Activated CD8-positive, alpha-beta T cell treated with anti-CD3 and anti-CD28 coated beads, Interleukin-2, amount 10 ng/mL, durations not matched to agents 7 days and 5 days (primary cell): ENCODE data around the gene TTC39C. TPM values are rescaled to one million over a fixed set of nuclear protein-coding genes. Genes with fewer than 3 reads are reported as not detected.
"Not testable (repeated sequence)": the region's sequence is repeated elsewhere in the genome, so short reads cannot be mapped to it uniquely, and the experiment has no call there.

Source experiments
- ATAC-seq: fragments of 150-1000 bp; cut with Tn5 transposase; one replicate; pipeline ENCODE4 v1.10.0; 2021; ENCODE audit warnings: moderate library complexity
- CTCF ChIA-PET: fragments of 350-600 bp; sonication (Branson Sonifier 250); formaldehyde crosslinking; loops from one replicate; lab custom pipeline; 2021; ENCODE audit warnings: antibody characterized with exemption; lab: Charles Lee
- POLR2A ChIA-PET: fragments of 350-600 bp; sonication (Branson Sonifier 250); formaldehyde crosslinking; loops from one replicate; lab custom pipeline; 2021; ENCODE audit warnings: antibody characterized with exemption; lab: Charles Lee
- DNase-seq: peaks from one replicate; pipeline ENCODE4 v3.0.0-alpha.2; 2020
- H3K27ac Mint-ChIP-seq: one replicate; pipeline ENCODE4 v1.8.0; 2021; ENCODE audit warnings: mild to moderate bottlenecking, mixed read lengths
- H3K27me3 Mint-ChIP-seq: one replicate; pipeline ENCODE4 v1.8.0; 2021; ENCODE audit warnings: low read depth, mixed read lengths
- H3K36me3 Mint-ChIP-seq: one replicate; pipeline ENCODE4 v1.8.0; 2021; ENCODE audit warnings: low read depth, mixed read lengths
- H3K4me1 Mint-ChIP-seq: one replicate; pipeline ENCODE4 v1.8.0; 2021; ENCODE audit warnings: low read depth, mixed read lengths
- H3K4me3 Mint-ChIP-seq: one replicate; pipeline ENCODE4 v1.8.0; 2021; ENCODE audit warnings: mild to moderate bottlenecking, mixed read lengths
- H3K9me3 Mint-ChIP-seq: one replicate; pipeline ENCODE4 v1.8.0; 2022; ENCODE audit warnings: mixed read lengths; ENCODE audit not compliant: insufficient read depth
- total RNA-seq, 2 experiments: library from RNA; stranded (reverse); gene quantifications; one replicate each; pipeline ENCODE4 v1.2.3, GENCODE V29; 2021

Gene TTC39C
- total RNA-seq, 2 experiments from 2014 or later: 71.5 to 72.2 TPM

DNA sequence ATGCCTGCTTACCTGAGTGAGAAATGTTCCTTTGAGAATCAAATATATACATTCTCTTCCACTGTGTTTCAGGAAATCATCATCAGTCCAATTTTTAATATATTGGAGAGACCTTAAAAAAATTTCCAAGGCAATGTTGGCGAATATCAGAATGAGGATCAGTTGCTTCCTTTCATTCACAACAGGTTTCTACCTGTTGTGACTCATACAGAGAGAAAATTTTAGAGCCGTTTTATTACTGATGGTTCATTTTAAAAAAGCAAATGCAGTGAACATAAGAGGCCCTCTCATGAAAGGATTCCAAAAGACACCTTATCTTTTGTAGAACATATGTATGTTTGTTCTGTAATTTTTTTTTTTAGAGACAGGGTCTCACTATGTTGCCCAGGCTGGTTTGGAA lies 42.0 kb downstream of the TTC39C start:
- Mint-ChIP-seq H3K9me3 (no peaks in the 10 kb centered on the region), H3K36me3 (peaks cover 38% of the 10 kb centered on the region), H3K27ac (no peak overlapping the region), H3K4me3 (no peak overlapping the region), H3K4me1 (peaks cover 57% of the 10 kb centered on the region), H3K27me3 (no peaks in the 10 kb centered on the region)
- CTCF ChIA-PET: interaction anchor here (1.3 kb wide), 1 partner anchor 20 kb away, joined by 4 read pairs; no protein-coding TSS in a partner anchor
- ATAC-seq: no peak
- no peak for DNase-seq
- POLR2A ChIA-PET: no interaction called here

DNA sequence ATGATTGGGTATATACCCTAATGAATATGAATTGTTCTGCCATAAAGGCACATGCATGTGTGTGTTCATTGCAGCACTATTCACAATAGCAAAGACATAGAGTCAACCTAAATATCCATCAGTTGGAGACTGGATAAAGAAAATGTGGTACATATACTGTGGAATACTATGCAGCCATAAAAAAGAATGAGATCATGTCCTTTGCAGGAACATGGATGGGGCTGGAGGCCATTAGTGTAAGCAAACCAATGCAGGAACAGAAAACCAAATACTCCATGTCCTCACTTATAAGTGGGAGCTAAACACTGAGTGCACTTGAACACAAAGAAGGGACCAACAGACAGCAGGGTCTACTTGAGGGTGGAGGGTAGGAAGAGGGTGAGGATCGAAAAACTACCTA lies 43.2 kb downstream of the TTC39C start:
- H3K27ac Mint-ChIP-seq: no peak overlapping the region
- no peaks in the 10 kb centered on the region for H3K27me3 Mint-ChIP-seq
- H3K4me3 Mint-ChIP-seq: no peak overlapping the region
- peaks cover 35% of the 10 kb centered on the region for H3K36me3 Mint-ChIP-seq
- CTCF ChIA-PET: no interaction called here
- H3K9me3 Mint-ChIP-seq: no peaks in the 10 kb centered on the region
- H3K4me1 Mint-ChIP-seq: peaks cover 56% of the 10 kb centered on the region
- no peak for DNase-seq
- ATAC-seq: no peak
- POLR2A ChIA-PET: no interaction called here

DNA sequence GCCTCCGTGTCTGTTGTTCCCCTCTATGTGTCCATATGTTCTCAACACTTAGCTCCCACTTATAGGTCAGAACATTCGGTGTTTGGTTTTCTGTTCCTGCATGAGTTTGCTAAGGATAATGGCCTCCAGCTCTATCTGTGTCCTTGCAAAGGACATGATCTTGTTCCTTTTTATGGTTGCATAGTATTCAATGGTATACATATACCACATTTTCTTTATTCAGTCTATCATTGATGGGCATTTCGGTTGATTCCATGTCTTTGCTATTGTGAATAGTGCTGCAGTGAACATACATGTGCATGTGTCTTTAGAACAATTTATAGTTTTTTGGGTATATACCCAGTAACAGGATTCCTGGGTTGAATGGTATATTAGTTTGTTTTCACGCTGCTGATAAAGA lies 44.8 kb downstream of the TTC39C start:
- H3K27me3 Mint-ChIP-seq, DNase-seq, H3K9me3 Mint-ChIP-seq, POLR2A ChIA-PET, H3K4me3 Mint-ChIP-seq, H3K27ac Mint-ChIP-seq, ATAC-seq, CTCF ChIA-PET: not testable (repeated sequence)
- Mint-ChIP-seq H3K36me3 (peaks cover 31% of the 10 kb centered on the region), H3K4me1 (peaks cover 52% of the 10 kb centered on the region)

DNA sequence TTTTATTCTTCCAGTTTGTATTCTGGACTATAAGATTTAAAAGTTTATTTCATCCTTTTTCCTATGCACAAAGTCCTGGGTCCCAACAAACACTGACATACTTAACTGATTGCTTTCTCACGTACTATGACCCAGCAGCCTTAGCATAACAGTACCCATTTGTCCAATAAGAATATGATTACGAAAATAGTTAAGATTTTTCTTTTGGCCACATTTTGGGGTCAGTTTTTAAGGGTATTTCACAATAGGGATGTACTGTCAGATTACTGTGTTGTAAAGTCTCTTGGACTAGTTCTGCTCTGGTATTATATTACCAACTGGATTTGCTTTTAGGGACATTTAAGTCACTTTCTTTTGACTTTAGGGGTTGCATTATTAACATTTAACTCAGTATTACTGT lies 46.1 kb downstream of the TTC39C start:
- Mint-ChIP-seq H3K36me3 (peaks cover 39% of the 10 kb centered on the region), H3K4me1 (peaks cover 52% of the 10 kb centered on the region), H3K9me3 (no peaks in the 10 kb centered on the region), H3K27me3 (no peaks in the 10 kb centered on the region), H3K4me3 (no peak overlapping the region), H3K27ac (no peak overlapping the region)
- ATAC-seq (no peak), DNase-seq (no peak)
- CTCF ChIA-PET: no interaction called here
- POLR2A ChIA-PET: no interaction called here

DNA sequence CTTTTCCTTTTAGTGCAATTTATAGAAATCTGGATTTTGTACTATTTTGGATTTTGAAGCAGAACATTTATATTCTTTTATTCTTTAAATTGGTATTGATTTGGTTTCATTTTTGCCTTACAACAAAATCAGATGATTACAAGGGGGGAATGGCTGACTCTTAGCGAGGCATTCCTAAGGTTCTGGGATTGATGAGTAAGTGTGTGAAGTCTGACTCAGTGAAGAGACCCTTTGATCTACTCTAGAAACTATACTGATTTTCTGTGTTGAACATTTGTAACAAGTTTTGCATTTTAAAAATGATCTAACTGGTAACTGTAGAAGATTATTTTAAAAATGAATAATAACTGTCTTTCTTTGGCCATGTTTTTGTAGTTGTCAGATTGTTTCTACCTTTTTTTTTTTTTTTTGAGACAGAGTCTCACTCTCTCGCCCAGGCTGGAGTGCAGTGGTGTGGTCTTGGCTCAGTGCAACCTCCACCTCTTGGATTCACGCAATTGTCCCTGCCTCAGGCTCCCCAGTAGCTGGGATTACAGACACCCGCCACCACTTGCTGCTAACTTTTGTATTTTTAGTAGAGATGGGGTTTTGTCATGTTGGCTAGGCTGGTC lies 48.7 kb downstream of the TTC39C start:
- Mint-ChIP-seq H3K27me3 (no peaks in the 10 kb centered on the region), H3K4me1 (peaks cover 45% of the 10 kb centered on the region), H3K36me3 (peaks cover 46% of the 10 kb centered on the region), H3K9me3 (no peaks in the 10 kb centered on the region), H3K27ac (no peak overlapping the region), H3K4me3 (no peak overlapping the region)
- ChIA-PET CTCF (no interaction called here), POLR2A (no interaction called here)
- no peak for ATAC-seq
- DNase-seq: no peak

DNA sequence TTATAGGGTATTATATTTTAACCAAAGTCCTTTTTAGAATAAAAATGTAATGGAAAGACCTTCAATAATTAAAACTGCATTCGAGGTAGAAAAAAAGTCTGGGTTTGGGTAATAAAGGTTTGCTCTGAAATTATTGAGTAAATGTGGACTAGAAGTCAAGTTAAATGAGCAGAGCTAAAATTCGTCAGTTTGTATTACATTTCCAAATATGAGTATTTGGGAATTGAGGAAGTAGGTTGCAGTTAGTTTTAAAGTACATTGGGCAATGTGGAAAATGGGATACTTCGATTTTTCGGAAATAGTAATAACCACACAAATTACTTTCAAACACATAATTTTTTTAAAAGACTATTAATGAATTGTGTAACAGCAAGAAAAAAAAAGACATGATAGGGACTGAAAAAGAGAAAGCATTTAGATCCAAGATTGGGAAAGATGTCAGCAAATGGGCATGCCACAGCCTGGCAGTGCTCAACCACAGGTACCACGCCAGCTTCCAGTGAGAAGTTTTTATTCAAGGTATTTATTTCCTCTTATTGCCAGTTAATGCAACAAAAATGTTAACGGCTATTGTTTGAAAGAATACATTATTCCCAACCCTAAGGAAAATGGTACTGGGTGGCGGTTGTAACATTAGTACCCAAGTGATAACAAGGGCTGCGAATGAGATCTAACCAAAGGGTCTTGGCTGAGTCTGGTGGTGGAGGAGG lies 50.0 kb downstream of the TTC39C start:
- ChIA-PET CTCF (interaction anchor here (0.9 kb wide), 1 partner anchor 8 kb away, joined by 3 read pairs; no protein-coding TSS in a partner anchor), POLR2A (no interaction called here)
- no peaks in the 10 kb centered on the region for H3K27me3 Mint-ChIP-seq
- peaks cover 49% of the 10 kb centered on the region for H3K4me1 Mint-ChIP-seq
- H3K9me3 Mint-ChIP-seq: no peaks in the 10 kb centered on the region
- no peak for DNase-seq
- H3K4me3 Mint-ChIP-seq: no peak overlapping the region
- ATAC-seq: no peak
- peaks cover 48% of the 10 kb centered on the region for H3K36me3 Mint-ChIP-seq
- H3K27ac Mint-ChIP-seq: peak overlapping the region; percentile 33

DNA sequence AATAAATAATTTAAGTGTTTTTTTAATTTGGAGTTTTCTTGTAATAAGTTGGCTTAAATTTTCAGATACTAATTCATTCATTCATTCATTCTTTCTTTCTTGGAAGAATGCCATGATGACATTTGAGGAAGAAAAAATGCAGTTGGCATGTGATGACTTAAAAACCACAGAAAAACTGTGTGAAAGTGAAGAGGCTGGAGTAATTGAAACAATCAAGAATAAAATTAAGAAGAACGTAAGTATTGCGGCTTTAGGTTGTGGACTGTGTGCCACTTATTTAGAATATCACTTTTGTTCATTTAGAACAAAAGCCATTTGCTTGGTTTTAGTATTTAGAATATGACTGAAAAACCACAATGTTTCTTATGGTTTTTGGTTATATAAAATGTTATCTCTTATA lies 51.4 kb downstream of the TTC39C start:
- peaks cover 44% of the 10 kb centered on the region for H3K4me1 Mint-ChIP-seq
- POLR2A ChIA-PET: no interaction called here

DNA sequence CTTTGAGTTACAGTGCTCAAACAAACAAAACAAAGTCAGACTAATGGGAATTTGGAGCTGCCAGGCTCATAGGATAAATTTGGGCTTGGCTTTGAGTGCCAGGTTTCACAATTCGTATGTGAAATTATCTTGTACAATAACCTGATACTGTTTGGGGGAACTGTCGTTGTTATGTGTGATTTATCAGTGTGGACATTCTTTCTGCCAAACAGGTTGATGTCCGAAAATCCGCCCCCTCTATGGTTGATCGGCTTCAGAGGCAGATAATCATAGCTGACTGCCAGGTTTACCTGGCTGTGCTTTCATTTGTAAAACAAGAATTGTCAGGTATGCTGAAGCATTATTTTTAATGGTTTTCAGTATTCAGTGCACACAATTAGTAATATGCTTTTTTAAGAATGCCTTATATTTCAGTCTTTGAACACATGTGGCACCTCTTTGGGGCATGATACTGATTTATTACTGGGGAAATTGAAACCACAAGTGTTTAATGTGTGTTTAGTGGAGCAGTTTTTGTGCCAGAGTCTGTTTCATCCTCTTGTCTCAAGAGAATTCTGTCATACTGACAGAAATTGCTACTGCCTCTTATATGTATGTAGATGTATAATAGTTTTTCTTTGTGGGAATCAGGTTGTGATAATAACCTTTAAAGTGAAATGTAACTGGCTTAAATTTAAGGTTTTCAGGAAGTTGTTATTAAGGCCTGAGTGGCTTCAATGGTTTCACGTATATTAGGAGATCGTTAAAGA lies 54.6 kb downstream of the TTC39C start:
- DNase-seq (no peak), ATAC-seq (no peak)
- peaks cover 58% of the 10 kb centered on the region for H3K36me3 Mint-ChIP-seq
- H3K9me3 Mint-ChIP-seq: no peaks in the 10 kb centered on the region
- no peaks in the 10 kb centered on the region for H3K27me3 Mint-ChIP-seq
- H3K27ac Mint-ChIP-seq: no peak overlapping the region
- H3K4me1 Mint-ChIP-seq: peaks cover 24% of the 10 kb centered on the region
- POLR2A ChIA-PET: no interaction called here
- H3K4me3 Mint-ChIP-seq: no peak overlapping the region
- CTCF ChIA-PET: no interaction called here

More for the DNA sequence above, 51.4 kb downstream of the TTC39C start:
- Mint-ChIP-seq H3K27me3 (no peaks in the 10 kb centered on the region), H3K4me3 (no peak overlapping the region), H3K9me3 (no peaks in the 10 kb centered on the region), H3K36me3 (peaks cover 48% of the 10 kb centered on the region), H3K27ac (no peak overlapping the region)
- ATAC-seq (no peak), DNase-seq (no peak)
- CTCF ChIA-PET: no interaction called here

DNA sequence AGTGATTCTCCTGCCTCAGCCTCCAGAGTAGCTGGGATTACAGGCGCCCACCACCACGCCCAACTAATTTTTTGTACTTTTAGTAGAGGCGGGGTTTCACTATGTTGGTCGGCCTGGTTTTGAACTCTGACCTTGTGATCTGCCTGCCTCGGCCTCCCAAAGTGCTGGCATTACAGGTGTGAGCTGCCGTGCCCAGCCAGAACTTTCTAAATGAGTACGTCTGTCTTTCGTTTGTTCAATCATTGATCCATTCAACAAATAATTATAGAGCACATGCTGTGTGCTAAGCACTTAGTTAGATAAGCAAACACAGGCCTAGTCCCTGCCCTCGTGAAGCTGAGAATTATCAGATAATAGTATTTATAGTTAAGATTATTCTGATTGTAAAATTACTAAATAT lies 56.5 kb downstream of the TTC39C start:
- DNase-seq: no peak
- POLR2A ChIA-PET: no interaction called here
- Mint-ChIP-seq H3K27ac (no peak overlapping the region), H3K9me3 (no peaks in the 10 kb centered on the region), H3K4me1 (peaks cover 20% of the 10 kb centered on the region), H3K36me3 (peaks cover 62% of the 10 kb centered on the region), H3K27me3 (no peaks in the 10 kb centered on the region), H3K4me3 (no peak overlapping the region)
- CTCF ChIA-PET: interaction anchor here (0.9 kb wide), 1 partner anchor 105 kb away, joined by 3 read pairs; no protein-coding TSS in a partner anchor
- ATAC-seq: no peak

DNA sequence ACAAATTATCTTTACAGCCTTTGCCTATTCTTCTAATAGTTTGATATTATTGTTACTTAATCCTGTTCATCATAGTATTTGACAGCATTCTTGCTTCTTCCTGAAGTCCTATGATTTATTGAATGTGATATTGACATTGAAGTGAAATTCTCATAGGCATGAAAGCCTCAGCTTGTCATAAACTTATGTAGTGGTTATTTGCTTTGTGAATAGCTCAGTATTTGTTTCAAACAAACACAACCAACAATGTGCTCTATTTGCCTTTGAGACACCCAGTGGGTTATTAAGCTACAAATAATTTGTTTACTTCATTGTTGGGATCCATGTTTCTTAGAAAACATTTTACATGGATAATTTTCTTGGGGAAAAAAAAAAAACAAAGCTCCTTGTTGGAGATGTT lies 57.2 kb downstream of the TTC39C start:
- H3K4me1 Mint-ChIP-seq: peaks cover 28% of the 10 kb centered on the region

DNA sequence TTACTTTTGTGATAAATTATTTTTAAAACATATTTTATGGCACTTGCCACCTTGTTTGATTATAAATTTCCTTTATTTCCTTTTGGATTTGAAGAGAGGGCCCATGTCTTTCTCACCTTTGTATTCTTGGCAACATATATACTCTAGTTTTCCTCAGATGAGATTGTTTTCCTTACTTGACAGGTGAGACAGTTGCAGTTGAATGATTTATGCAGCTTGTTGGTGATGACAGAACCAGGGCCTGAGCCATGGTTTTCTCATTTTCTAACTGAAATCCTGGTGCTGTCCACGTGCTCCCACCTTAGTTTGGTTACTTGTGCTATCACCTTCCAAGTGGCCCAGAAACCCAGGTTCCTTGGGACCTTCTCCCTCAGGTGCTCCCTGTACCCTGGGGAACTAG lies 58.2 kb downstream of the TTC39C start:
- Mint-ChIP-seq H3K4me1 (peaks cover 38% of the 10 kb centered on the region), H3K36me3 (peaks cover 62% of the 10 kb centered on the region), H3K4me3 (no peak overlapping the region), H3K9me3 (no peaks in the 10 kb centered on the region), H3K27ac (peak overlapping the region; percentile 20), H3K27me3 (no peaks in the 10 kb centered on the region)
- ChIA-PET CTCF (interaction anchor here (1.2 kb wide), 1 partner anchor 8 kb away, joined by 3 read pairs; no protein-coding TSS in a partner anchor), POLR2A (no interaction called here)
- DNase-seq: no peak
- ATAC-seq: no peak

More for the DNA sequence above, 57.2 kb downstream of the TTC39C start:
- ATAC-seq (no peak), DNase-seq (no peak)
- Mint-ChIP-seq H3K9me3 (no peaks in the 10 kb centered on the region), H3K36me3 (peaks cover 63% of the 10 kb centered on the region), H3K27ac (no peak overlapping the region), H3K27me3 (no peaks in the 10 kb centered on the region), H3K4me3 (no peak overlapping the region)
- CTCF ChIA-PET: interaction anchor here (0.9 kb wide), 1 partner anchor 106 kb away, joined by 3 read pairs; no protein-coding TSS in a partner anchor
- POLR2A ChIA-PET: interaction anchor here (0.6 kb wide), 1 partner anchor 36 kb away, joined by 3 read pairs; no protein-coding TSS in a partner anchor

DNA sequence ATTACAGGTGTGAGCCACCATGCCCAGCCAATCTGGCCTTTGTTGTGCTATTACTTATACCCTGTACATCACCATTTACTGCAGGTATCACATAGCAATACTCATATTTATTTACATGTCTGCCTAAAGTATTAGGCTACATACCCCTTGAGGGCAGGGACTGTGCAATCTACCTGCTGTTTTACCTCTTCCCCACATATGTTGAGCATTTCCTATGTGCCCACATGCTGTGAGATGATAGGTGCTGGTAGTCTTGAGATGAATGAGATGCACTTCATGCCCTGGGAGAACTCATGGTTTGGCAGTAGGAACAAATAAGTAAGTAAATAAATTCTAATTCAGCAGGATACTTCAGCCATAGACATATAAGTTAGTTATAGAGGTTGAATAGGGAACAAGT lies 59.2 kb downstream of the TTC39C start:
- Mint-ChIP-seq H3K36me3 (peaks cover 61% of the 10 kb centered on the region), H3K27ac (no peak overlapping the region), H3K27me3 (no peaks in the 10 kb centered on the region), H3K4me3 (no peak overlapping the region), H3K9me3 (no peaks in the 10 kb centered on the region), H3K4me1 (peaks cover 44% of the 10 kb centered on the region)
- DNase-seq: no peak
- CTCF ChIA-PET: no interaction called here
- POLR2A ChIA-PET: no interaction called here
- ATAC-seq: no peak
